ENCODE results near the gene KRABD2.
A peak's percentile ranks its signal among the peaks of the same experiment; 100 is the strongest.
"Not testable (repeated sequence)": the region's sequence is repeated elsewhere in the genome, so short reads cannot be mapped to it uniquely, and the experiment has no call there.

KRABD2 gene

GRCh38 chr17:8382052-8382879 is 5.8 kb upstream of the KRABD2 start:
- Mint-ChIP-seq H3K36me3 (peaks cover 56% of the 10 kb centered on the region), H3K27ac (peak overlapping the region; percentile 99), H3K4me1 (peaks cover 58% of the 10 kb centered on the region), H3K27me3 (peaks cover 5% of the 10 kb centered on the region), H3K9me3 (no peaks in the 10 kb centered on the region), H3K4me3 (peak overlapping the region; percentile 97)
- no peak for DNase-seq

GRCh38 chr17:8380049-8380448 is 3.5 kb upstream of the KRABD2 start:
- peaks cover 75% of the 10 kb centered on the region for H3K36me3 Mint-ChIP-seq
- H3K27ac Mint-ChIP-seq: peak overlapping the region; percentile 99
- peak overlapping the region; percentile 97 for H3K4me3 Mint-ChIP-seq

GRCh38 chr17:8378117-8378516 is 1.6 kb upstream of the KRABD2 start:
- Mint-ChIP-seq H3K36me3 (peaks cover 78% of the 10 kb centered on the region), H3K4me1 (peaks cover 58% of the 10 kb centered on the region), H3K4me3 (peak overlapping the region; percentile 85), H3K27ac (peak overlapping the region; percentile 60)
- DNase-seq, H3K27me3 Mint-ChIP-seq, H3K9me3 Mint-ChIP-seq: not testable (repeated sequence)

More at GRCh38 chr17:8380049-8380448, 3.5 kb upstream of the KRABD2 start:
- Mint-ChIP-seq H3K4me1 (peaks cover 66% of the 10 kb centered on the region), H3K27me3 (peaks cover 5% of the 10 kb centered on the region), H3K9me3 (no peaks in the 10 kb centered on the region)
- DNase-seq: no peak

GRCh38 chr17:8377422-8377821 is 918 bp upstream of the KRABD2 start:
- Mint-ChIP-seq H3K27ac (peak overlapping the region; percentile 85), H3K9me3 (no peaks in the 10 kb centered on the region), H3K36me3 (peaks cover 71% of the 10 kb centered on the region), H3K4me1 (peaks cover 54% of the 10 kb centered on the region), H3K27me3 (no peaks in the 10 kb centered on the region), H3K4me3 (peak overlapping the region; percentile 85)
- DNase-seq: no peak

- H3K4me3 Mint-ChIP-seq: peak overlapping the region; percentile 85
- H3K27me3 Mint-ChIP-seq: no peaks in the 10 kb centered on the region
- H3K9me3 Mint-ChIP-seq: no peaks in the 10 kb centered on the region
- no peak for DNase-seq
- peaks cover 55% of the 10 kb centered on the region for H3K36me3 Mint-ChIP-seq
- peak overlapping the region; percentile 85 for H3K27ac Mint-ChIP-seq
- peaks cover 48% of the 10 kb centered on the region for H3K4me1 Mint-ChIP-seq
Observed at GRCh38 chr17:8375738-8376259, 705 bp downstream of the KRABD2 start.

- DNase-seq, H3K27me3 Mint-ChIP-seq, H3K4me3 Mint-ChIP-seq, H3K9me3 Mint-ChIP-seq, H3K27ac Mint-ChIP-seq: not testable (repeated sequence)
- peaks cover 36% of the 10 kb centered on the region for H3K4me1 Mint-ChIP-seq
- H3K36me3 Mint-ChIP-seq: peaks cover 38% of the 10 kb centered on the region
Observed at GRCh38 chr17:8373856-8374255, 2.6 kb downstream of the KRABD2 start.

- Mint-ChIP-seq H3K9me3 (no peaks in the 10 kb centered on the region), H3K4me1 (peaks cover 23% of the 10 kb centered on the region), H3K4me3 (no peak overlapping the region), H3K36me3 (peaks cover 25% of the 10 kb centered on the region), H3K27ac (no peak overlapping the region), H3K27me3 (no peaks in the 10 kb centered on the region)
- DNase-seq: no peak
Observed at GRCh38 chr17:8372422-8372821, 4.1 kb downstream of the KRABD2 start.

- no peak overlapping the region for H3K27ac Mint-ChIP-seq
- H3K4me3 Mint-ChIP-seq: no peak overlapping the region
- H3K4me1 Mint-ChIP-seq: peaks cover 17% of the 10 kb centered on the region
- peaks cover 21% of the 10 kb centered on the region for H3K36me3 Mint-ChIP-seq
- no peaks in the 10 kb centered on the region for H3K9me3 Mint-ChIP-seq
- no peak for DNase-seq
- no peaks in the 10 kb centered on the region for H3K27me3 Mint-ChIP-seq
Observed at GRCh38 chr17:8371786-8372185, 4.7 kb downstream of the KRABD2 start.

- no peak overlapping the region for H3K4me3 Mint-ChIP-seq
- peaks cover 4% of the 10 kb centered on the region for H3K36me3 Mint-ChIP-seq
- no peak for DNase-seq
- H3K4me1 Mint-ChIP-seq: peaks cover 4% of the 10 kb centered on the region
- no peaks in the 10 kb centered on the region for H3K27me3 Mint-ChIP-seq
- no peak overlapping the region for H3K27ac Mint-ChIP-seq
- H3K9me3 Mint-ChIP-seq: no peaks in the 10 kb centered on the region
Observed at GRCh38 chr17:8369944-8370343, 6.6 kb downstream of the KRABD2 start.

- Mint-ChIP-seq H3K9me3 (no peaks in the 10 kb centered on the region), H3K27ac (no peak overlapping the region), H3K27me3 (no peaks in the 10 kb centered on the region), H3K4me3 (no peak overlapping the region), H3K36me3 (peaks cover 2% of the 10 kb centered on the region), H3K4me1 (peaks cover 4% of the 10 kb centered on the region)
- no peak for DNase-seq
Observed at GRCh38 chr17:8368193-8368592, 8.3 kb downstream of the KRABD2 start.

GRCh38 chr17:8366231-8366630 is 10.3 kb downstream of the KRABD2 start:
- no peaks in the 10 kb centered on the region for H3K9me3 Mint-ChIP-seq
- no peak overlapping the region for H3K27ac Mint-ChIP-seq
- DNase-seq: no peak
- peaks cover 4% of the 10 kb centered on the region for H3K4me1 Mint-ChIP-seq
- H3K36me3 Mint-ChIP-seq: peaks cover 2% of the 10 kb centered on the region
- no peaks in the 10 kb centered on the region for H3K27me3 Mint-ChIP-seq
- no peak overlapping the region for H3K4me3 Mint-ChIP-seq

- Mint-ChIP-seq H3K36me3 (peaks cover 2% of the 10 kb centered on the region), H3K4me1 (peaks cover 2% of the 10 kb centered on the region), H3K9me3 (no peaks in the 10 kb centered on the region), H3K4me3 (no peak overlapping the region), H3K27me3 (no peaks in the 10 kb centered on the region), H3K27ac (no peak overlapping the region)
- no peak for DNase-seq
Observed at GRCh38 chr17:8365143-8365542, 11.4 kb downstream of the KRABD2 start.

GRCh38 chr17:8362651-8363332 is 13.7 kb downstream of the KRABD2 start:
- Mint-ChIP-seq H3K4me1 (peaks cover 8% of the 10 kb centered on the region), H3K36me3 (no peaks in the 10 kb centered on the region), H3K27ac (no peak overlapping the region), H3K27me3 (no peaks in the 10 kb centered on the region), H3K9me3 (no peaks in the 10 kb centered on the region), H3K4me3 (no peak overlapping the region)
- DNase-seq: no peak

GRCh38 chr17:8360751-8361150 is 15.8 kb downstream of the KRABD2 start:
- Mint-ChIP-seq H3K27ac (no peak overlapping the region), H3K4me1 (peaks cover 8% of the 10 kb centered on the region), H3K9me3 (no peaks in the 10 kb centered on the region), H3K4me3 (no peak overlapping the region), H3K36me3 (no peaks in the 10 kb centered on the region), H3K27me3 (no peaks in the 10 kb centered on the region)
- DNase-seq: no peak

GRCh38 chr17:8360260-8360659 is 16.2 kb downstream of the KRABD2 start:
- Mint-ChIP-seq H3K27ac (no peak overlapping the region), H3K4me3 (no peak overlapping the region), H3K27me3 (no peaks in the 10 kb centered on the region), H3K4me1 (peaks cover 8% of the 10 kb centered on the region), H3K9me3 (no peaks in the 10 kb centered on the region), H3K36me3 (no peaks in the 10 kb centered on the region)
- DNase-seq: no peak

Measured in activated naive CD8-positive, alpha-beta T cell treated with anti-CD3 and anti-CD28 coated beads for 36 hours (primary cell).